ENCODE measurements around the gene SLC12A1. TPM values are rescaled to one million over a fixed set of nuclear protein-coding genes. Genes with fewer than 3 reads are reported as not detected.

Gene SLC12A1
- total RNA-seq, 1 experiment from 2014 or later, result 0.15 TPM

DNA sequence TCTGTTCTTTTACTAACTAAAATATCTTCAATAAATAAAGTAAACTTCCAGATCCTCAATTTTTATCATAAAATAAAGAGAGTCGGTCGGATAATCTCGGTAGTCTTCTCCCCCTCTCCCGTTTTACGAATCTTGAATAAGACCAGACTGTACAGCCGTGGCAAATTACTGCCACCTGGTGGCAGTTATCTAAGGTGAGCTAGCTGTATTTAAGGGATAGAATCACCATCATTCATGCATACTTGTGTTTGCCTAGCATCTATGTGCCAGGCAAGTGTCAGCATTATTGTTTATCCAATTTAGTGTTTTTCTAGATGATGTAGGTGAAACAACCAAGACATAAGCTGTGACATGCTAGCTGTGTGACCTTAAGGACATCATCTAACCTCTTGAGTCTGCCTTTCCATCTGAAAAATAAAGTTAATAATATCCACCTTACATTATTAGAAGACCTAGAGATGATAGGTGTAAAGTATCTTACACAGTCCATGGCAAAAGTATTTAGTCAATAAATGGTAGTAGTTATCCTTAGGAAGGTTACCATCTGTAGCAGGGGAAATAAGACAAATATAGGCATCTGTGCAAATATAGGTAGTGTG is 146.5 kb downstream of the SLC12A1 start:
- Mint-ChIP-seq H3K27ac (no peak overlapping the region), H3K27me3 (ENCODE audit: low read depth) (no peaks in the 10 kb centered on the region), H3K4me1 (peaks cover 17% of the 10 kb centered on the region), H3K36me3 (no peaks in the 10 kb centered on the region), H3K4me3 (no peak overlapping the region), H3K9me3 (no peaks in the 10 kb centered on the region)
- ChIA-PET CTCF (interaction anchor here (0.6 to 2.2 kb wide), 19 partner anchors 9 to 1156 kb away, joined by 3 to 26 read pairs (median 4); no protein-coding TSS in a partner anchor), POLR2A (no interaction called here)
- TF ChIP-seq RORB (CRISPR knock-in tag; IDR thresholded peaks at IDR 0.05), result no peak
- TF ChIP-seq ZNF423 (CRISPR knock-in tag; IDR thresholded peaks at IDR 0.05), result no peak
- TF ChIP-seq, protein P1, sequence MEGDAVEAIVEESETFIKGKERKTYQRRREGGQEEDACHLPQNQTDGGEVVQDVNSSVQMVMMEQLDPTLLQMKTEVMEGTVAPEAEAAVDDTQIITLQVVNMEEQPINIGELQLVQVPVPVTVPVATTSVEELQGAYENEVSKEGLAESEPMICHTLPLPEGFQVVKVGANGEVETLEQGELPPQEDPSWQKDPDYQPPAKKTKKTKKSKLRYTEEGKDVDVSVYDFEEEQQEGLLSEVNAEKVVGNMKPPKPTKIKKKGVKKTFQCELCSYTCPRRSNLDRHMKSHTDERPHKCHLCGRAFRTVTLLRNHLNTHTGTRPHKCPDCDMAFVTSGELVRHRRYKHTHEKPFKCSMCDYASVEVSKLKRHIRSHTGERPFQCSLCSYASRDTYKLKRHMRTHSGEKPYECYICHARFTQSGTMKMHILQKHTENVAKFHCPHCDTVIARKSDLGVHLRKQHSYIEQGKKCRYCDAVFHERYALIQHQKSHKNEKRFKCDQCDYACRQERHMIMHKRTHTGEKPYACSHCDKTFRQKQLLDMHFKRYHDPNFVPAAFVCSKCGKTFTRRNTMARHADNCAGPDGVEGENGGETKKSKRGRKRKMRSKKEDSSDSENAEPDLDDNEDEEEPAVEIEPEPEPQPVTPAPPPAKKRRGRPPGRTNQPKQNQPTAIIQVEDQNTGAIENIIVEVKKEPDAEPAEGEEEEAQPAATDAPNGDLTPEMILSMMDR (IDR thresholded peaks at IDR 0.05), result peak; percentile 55
- DNase-seq (ENCODE audit: low spot score) (peak; percentile 50), ATAC-seq (peak; percentile 82)

Other genes starting within 250 kb of the SLC12A1 start
- gene SLC24A5, start 85.3 kb upstream of the SLC12A1 start, total RNA-seq (2021), result not detected in 3 replicates
- 109 to 112 TPM (median 111 TPM) in 3 replicates for gene MYEF2, start 28.0 kb upstream of the SLC12A1 start, total RNA-seq (2021)
- 0.07 to 0.16 TPM (median 0.07 TPM) in 3 replicates for gene CTXN2, start 14.6 kb upstream of the SLC12A1 start, total RNA-seq (2021)
- gene DUT, start 125.1 kb downstream of the SLC12A1 start, total RNA-seq (2021), result 195 to 204 TPM (median 195 TPM) in 3 replicates

All from WTC11 (cell line).